ENCODE results near the gene ACRBP. TPM values are rescaled to one million over a fixed set of nuclear protein-coding genes. Genes with fewer than 3 reads are reported as not detected.

ACRBP gene
- total and polyA plus RNA-seq, 11 donors: 0.32 to 7.2 (median 0.74) TPM; not detected in 1

DNA sequence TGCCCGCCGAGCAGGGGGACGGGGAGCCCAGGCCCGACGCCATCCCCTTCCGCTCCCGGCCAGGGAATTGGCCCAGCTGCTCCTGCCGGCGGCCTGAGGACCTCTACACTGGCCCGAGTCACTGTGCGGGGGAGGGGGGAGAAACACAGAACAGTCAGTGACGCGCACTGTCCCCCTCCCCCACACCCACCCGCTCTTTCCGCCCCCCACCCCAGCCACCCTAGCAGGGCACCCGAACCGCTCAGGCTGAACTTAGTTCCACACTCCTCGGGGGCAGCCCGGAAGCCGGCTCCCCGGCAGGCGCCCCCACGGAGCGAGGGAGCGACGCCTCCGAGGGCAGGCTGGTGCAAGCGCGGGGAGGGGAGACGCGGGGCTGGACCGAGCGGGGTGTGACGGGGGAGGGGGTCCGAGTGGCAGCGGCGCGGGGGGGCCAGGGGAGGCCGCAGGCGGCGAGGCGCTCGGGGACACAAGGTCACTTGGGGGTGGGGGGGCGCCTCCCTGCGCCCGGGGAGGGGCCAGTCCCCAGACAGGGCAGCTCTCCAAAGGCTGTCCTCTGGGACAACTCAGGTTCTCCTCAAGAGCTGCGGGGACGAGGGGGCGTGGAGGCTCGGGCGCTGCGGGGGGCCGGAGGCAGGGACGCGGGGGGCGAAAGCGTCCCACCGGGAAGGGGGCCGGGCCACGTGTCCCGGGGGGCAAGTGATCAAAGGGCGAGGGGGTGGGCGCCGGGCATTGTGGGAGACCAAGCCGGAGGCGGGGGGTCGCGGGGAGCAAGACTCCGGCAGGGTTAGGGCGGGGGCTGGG is 40.7 kb downstream of the ACRBP start:
- H3K27ac ChIP-seq: peak overlapping the region; percentile 93 to 100 (median 99)
- TF ChIP-seq CTCF (IDR thresholded peaks at IDR 0.05) (no peak), POLR2A (IDR thresholded peaks at IDR 0.05) (peak in 1 of 2 donors; percentile 13)
- 0 to 1% (median 1%) methylated on average over 16 to 70 of the region's 70 CpGs for WGBS, 4 donors
- DNase-seq (peak; percentile 85 to 89 (median 87)), ATAC-seq (peak; percentile 54 to 70 (median 67))
- intact Hi-C loops (cut with DNase I): loop anchor here in 2 of 10 donors (2.0 to 5.0 kb wide), 2 partner anchors 38 to 39 kb away; partner anchors contain the start of gene NOP2 (in 2 of the 2)
- H3K36me3 ChIP-seq: peaks cover 0 to 29% (median 13%) of the 10 kb centered on the region in 9 donors
- peaks cover 9 to 55% (median 44%) of the 10 kb centered on the region in 12 donors for H3K4me1 ChIP-seq
- H3K4me3 ChIP-seq: peak overlapping the region; percentile 54 to 100 (median 97)
- no peaks in the 10 kb centered on the region for H3K27me3 ChIP-seq
- peaks cover 0 to 8% (median 0%) of the 10 kb centered on the region in 12 donors for H3K9me3 ChIP-seq

DNA sequence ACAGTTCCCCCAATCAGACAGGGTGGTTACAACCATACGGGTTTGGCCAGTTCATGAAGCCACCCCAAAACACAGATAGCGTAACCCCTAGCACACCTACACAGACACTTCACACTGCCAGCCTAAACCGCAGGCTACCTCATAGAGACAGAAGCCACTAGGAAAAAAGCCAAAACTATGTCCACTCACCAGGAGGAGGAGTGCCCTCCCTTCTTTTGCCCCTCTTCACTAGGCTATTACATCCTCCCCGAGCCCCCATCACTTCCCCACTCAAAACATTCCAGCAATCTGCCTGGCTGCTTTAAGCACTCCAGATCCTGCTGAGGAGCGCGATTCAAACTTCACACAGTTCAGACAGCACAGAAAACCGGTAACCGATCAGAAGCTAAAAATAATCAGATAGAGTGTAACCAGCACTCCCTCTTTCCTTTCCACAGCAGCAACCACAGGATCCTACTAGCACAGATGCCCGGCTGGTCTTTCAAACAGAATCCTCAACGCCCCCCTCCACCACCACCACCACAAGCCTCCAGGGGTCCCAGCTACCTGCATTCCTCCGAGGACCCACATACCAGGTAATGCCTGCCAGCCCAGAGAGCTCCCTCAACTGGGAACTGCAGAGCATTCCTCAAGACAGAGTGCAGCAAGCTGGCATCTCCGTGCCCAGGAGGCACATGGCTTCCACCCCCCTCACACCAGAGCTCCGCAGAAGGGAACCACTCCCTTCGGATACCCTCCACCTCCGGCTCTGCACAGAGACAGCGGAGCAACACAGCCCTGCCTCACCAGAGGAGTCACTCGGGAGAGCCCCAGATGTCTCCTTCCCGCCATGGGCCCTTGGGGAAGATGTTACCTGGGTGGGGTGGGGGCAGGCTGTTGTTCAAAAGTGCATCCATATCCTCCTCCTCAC is 41.6 kb downstream of the ACRBP start:
- Histone ChIP-seq H3K36me3 (peaks cover 0 to 37% (median 22%) of the 10 kb centered on the region in 9 donors), H3K4me3 (peak overlapping the region; percentile 54 to 100 (median 97)), H3K27me3 (no peaks in the 10 kb centered on the region), H3K4me1 (peaks cover 9 to 48% (median 41%) of the 10 kb centered on the region in 12 donors), H3K27ac (peak overlapping the region; percentile 93 to 100 (median 99)), H3K9me3 (peaks cover 0 to 8% (median 0%) of the 10 kb centered on the region in 12 donors)
- TF ChIP-seq CTCF (IDR thresholded peaks at IDR 0.05) (no peak), POLR2A (IDR thresholded peaks at IDR 0.05) (no peak)
- ATAC-seq (peak; percentile 0 to 9 (median 3)), DNase-seq (peak in 1 of 5 donors; percentile 39)
- intact Hi-C loops (cut with DNase I): loop anchor here in 2 of 10 donors (2.0 to 5.0 kb wide), 2 partner anchors 37 to 38 kb away; partner anchors contain the start of gene NOP2 (in 2 of the 2)
- WGBS, 4 donors: 4 to 7% (median 5%) methylated on average over 15 to 18 of the region's 18 CpGs

DNA sequence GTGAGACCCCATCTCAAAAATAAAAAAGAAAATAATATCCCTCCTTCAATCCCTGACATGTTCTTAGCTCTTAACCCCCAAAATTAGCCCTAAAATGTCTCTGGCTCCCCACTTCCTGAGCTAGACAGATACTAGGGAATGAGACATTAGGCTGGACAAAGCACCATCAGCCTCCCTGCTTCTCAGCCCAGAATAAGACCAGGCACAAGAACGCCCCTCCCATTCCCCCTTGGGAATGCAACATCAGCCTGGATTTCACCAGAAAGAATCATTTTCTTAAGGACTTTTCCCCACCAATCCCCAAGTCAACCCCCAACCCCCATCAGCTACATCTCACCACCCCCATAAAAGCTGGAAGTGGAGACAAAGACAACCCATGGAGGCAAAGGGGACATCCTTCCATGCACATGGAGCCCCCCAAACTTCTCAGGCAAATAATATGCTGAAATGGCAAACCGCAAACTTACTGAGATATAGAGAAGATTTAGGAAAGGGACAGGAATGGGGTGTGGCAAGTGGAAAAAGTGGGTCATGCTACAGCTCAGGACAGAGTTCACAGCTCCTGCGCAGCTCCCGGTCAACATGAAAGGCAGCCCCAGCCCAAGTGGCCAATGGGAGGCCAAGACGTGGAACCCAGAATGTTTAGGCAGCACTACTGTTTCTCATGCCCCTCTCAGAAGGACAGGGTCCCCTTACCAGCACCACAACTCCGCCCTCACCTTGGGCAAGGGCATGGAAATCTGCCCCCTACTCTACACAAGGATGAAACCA is 42.8 kb downstream of the ACRBP start:
- Histone ChIP-seq H3K27ac (peak overlapping the region in 11 of 12 donors; percentile 4 to 100 (median 99)), H3K36me3 (peaks cover 0 to 50% (median 34%) of the 10 kb centered on the region in 9 donors), H3K4me3 (peak overlapping the region in 11 of 12 donors; percentile 2 to 100 (median 95)), H3K27me3 (no peaks in the 10 kb centered on the region), H3K9me3 (peaks cover 0 to 8% (median 0%) of the 10 kb centered on the region in 12 donors), H3K4me1 (peaks cover 9 to 48% (median 41%) of the 10 kb centered on the region in 12 donors)
- 50 to 68% (median 60%) methylated on average over 6 of the region's 6 CpGs for WGBS, 4 donors
- no peak for DNase-seq
- no peak for ATAC-seq
- intact Hi-C loops (cut with DNase I): loop anchor here in 4 of 10 donors (5.0 kb wide), 2 partner anchors 37 to 42 kb away; partner anchors contain the start of gene NOP2 (in 3 of the 4)
- TF ChIP-seq POLR2A (IDR thresholded peaks at IDR 0.05) (no peak), CTCF (IDR thresholded peaks at IDR 0.05) (no peak)
